ENCODE results near the gene F5.

F5 gene

GRCh38 chr1:169601096-169601881 is 15.0 kb upstream of the F5 start:
- DNase-seq (ENCODE audit: extremely low read depth, insufficient read length), result peak; percentile 27
- Histone ChIP-seq H3K36me3 (ENCODE audit: control insufficient read depth, insufficient read depth, low read length) (no peaks in the 10 kb centered on the region), H3K27me3 (replicated peaks; ENCODE audit: control insufficient read depth, insufficient read depth, low read length) (no peaks in the 10 kb centered on the region), H3K4me3 (replicated peaks; ENCODE audit: low read depth, low read length) (no peak overlapping the region)
- TF ChIP-seq, protein P1, sequence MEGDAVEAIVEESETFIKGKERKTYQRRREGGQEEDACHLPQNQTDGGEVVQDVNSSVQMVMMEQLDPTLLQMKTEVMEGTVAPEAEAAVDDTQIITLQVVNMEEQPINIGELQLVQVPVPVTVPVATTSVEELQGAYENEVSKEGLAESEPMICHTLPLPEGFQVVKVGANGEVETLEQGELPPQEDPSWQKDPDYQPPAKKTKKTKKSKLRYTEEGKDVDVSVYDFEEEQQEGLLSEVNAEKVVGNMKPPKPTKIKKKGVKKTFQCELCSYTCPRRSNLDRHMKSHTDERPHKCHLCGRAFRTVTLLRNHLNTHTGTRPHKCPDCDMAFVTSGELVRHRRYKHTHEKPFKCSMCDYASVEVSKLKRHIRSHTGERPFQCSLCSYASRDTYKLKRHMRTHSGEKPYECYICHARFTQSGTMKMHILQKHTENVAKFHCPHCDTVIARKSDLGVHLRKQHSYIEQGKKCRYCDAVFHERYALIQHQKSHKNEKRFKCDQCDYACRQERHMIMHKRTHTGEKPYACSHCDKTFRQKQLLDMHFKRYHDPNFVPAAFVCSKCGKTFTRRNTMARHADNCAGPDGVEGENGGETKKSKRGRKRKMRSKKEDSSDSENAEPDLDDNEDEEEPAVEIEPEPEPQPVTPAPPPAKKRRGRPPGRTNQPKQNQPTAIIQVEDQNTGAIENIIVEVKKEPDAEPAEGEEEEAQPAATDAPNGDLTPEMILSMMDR (IDR thresholded peaks at IDR 0.05; ENCODE audit: insufficient read depth, low read length, poor library complexity, severe bottlenecking), result peak; percentile 32

DNA sequence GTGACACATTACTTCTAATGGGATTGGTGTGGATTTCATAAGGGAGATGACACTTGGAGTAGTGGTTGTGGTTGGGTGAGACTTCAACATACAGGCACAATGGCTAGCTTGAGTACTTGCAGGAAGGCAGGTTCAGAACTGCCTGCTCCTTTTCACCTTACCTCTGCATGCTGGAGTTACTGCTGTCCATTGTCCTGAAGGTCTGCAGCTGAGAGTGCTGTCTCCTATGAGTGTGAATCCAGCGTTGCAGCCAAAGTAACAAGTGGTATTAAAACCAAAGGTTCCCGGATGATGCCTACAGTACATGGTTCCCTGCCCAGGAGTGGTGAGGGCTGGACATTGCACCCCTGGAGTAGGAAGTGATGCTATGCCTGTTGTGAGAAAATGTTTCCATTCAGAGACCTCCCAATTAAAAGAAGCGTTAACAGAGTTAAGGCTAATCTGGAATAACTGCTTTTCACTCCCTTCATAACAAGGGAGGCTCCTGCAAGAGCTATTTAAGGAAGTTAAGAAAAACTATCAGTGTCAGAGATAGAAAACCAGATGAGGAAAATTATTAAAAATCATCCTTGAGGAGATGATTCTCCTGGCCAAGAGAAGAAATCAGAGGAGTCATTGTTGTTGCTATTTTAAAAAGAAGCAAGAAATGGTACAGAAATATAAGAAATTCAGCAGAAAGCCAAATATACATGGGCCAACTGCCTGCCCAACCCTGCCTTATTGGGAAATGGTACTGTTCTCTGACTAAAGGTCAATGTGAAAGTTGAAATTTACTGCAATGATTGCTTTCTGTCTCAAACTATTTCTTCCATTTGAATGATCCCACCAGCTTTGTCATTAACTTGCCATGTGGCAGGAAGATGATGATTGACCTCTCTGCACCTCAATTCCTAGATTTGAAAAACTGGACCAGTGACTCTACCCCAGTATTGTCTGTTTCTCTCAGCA is 9.8 kb upstream of the F5 start:
- Histone ChIP-seq H3K36me3 (ENCODE audit: control insufficient read depth, insufficient read depth, low read length) (no peaks in the 10 kb centered on the region), H3K4me3 (replicated peaks; ENCODE audit: low read depth, low read length) (no peak overlapping the region), H3K27me3 (replicated peaks; ENCODE audit: control insufficient read depth, insufficient read depth, low read length) (no peaks in the 10 kb centered on the region)
- no peak for DNase-seq (ENCODE audit: extremely low read depth, insufficient read length)
- TF ChIP-seq, protein P1 (IDR thresholded peaks at IDR 0.05; ENCODE audit: insufficient read depth, low read length, poor library complexity, severe bottlenecking), result no peak

DNA sequence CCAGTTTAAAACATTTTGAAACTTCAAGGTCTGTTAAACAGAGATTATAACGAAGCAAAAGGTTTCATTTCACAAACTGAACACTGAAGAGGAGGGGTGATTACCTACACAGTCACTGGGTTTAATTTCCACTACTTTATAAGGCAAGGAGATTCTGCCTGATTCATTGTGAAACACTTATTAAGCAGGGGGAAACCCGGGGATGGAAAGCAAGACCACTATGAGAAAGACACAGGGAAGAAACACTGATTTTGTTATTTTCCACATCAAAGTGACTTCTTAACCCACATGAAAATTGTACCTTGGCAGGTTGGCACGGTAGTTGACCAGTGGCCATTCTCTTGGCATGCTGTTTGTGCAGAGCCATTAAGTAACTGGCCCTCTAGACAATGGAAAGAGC is 8.1 kb upstream of the F5 start:
- Histone ChIP-seq H3K4me3 (replicated peaks; ENCODE audit: low read depth, low read length) (no peak overlapping the region), H3K36me3 (ENCODE audit: control insufficient read depth, insufficient read depth, low read length) (no peaks in the 10 kb centered on the region), H3K27me3 (replicated peaks; ENCODE audit: control insufficient read depth, insufficient read depth, low read length) (no peaks in the 10 kb centered on the region)
- peak; percentile 60 for DNase-seq (ENCODE audit: extremely low read depth, insufficient read length)
- TF ChIP-seq, protein P1 (IDR thresholded peaks at IDR 0.05; ENCODE audit: insufficient read depth, low read length, poor library complexity, severe bottlenecking), result no peak

DNA sequence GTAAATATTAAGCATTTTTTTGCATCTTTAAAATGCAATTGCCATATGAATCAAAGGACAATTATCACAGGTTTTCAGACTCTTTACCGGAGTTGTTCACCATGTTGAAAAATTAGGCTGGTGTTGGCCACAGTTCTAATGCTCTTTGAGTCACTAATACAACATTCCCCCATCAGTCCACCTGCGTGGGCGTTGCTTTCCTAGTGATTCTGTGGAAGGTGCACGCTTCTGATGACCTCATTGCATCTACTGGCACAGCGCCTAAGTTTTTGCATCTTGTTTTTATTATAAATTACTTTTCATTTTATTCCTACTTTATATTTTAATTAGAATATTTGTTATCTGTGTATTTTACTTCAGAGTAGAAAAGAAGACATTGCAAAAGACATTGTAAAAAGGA is 4.7 kb upstream of the F5 start:
- H3K36me3 ChIP-seq (ENCODE audit: control insufficient read depth, insufficient read depth, low read length), result no peaks in the 10 kb centered on the region
- TF ChIP-seq, protein P1 (IDR thresholded peaks at IDR 0.05; ENCODE audit: insufficient read depth, low read length, poor library complexity, severe bottlenecking), result no peak
- DNase-seq (ENCODE audit: extremely low read depth, insufficient read length), result no peak
- no peaks in the 10 kb centered on the region for H3K27me3 ChIP-seq (replicated peaks; ENCODE audit: control insufficient read depth, insufficient read depth, low read length)
- H3K4me3 ChIP-seq (replicated peaks; ENCODE audit: low read depth, low read length), result no peak overlapping the region

- TF ChIP-seq, protein P1 (IDR thresholded peaks at IDR 0.05; ENCODE audit: insufficient read depth, low read length, poor library complexity, severe bottlenecking), result no peak
- Histone ChIP-seq H3K36me3 (ENCODE audit: control insufficient read depth, insufficient read depth, low read length) (no peaks in the 10 kb centered on the region), H3K4me3 (replicated peaks; ENCODE audit: low read depth, low read length) (no peak overlapping the region), H3K27me3 (replicated peaks; ENCODE audit: control insufficient read depth, insufficient read depth, low read length) (no peaks in the 10 kb centered on the region)
- DNase-seq (ENCODE audit: extremely low read depth, insufficient read length), result no peak
Observed at GRCh38 chr1:169588785-169589485, 2.7 kb upstream of the F5 start.
